Stimulated activated CD4-positive, alpha-beta T cell treated with anti-CD3 and anti-CD28 coated beads, Interleukin-2, amount 100 ng/mL, for 24 hours (primary cell): ENCODE data around the gene LIG3.
"Not testable (repeated sequence)": the region's sequence is repeated elsewhere in the genome, so short reads cannot be mapped to it uniquely, and the experiment has no call there.

ENCODE experiments used
- DNase-seq, 2 donors: peaks; one replicate each; pipeline ENCODE4 v3.0.0-alpha.2; 2020

The LIG3 gene

DNA sequence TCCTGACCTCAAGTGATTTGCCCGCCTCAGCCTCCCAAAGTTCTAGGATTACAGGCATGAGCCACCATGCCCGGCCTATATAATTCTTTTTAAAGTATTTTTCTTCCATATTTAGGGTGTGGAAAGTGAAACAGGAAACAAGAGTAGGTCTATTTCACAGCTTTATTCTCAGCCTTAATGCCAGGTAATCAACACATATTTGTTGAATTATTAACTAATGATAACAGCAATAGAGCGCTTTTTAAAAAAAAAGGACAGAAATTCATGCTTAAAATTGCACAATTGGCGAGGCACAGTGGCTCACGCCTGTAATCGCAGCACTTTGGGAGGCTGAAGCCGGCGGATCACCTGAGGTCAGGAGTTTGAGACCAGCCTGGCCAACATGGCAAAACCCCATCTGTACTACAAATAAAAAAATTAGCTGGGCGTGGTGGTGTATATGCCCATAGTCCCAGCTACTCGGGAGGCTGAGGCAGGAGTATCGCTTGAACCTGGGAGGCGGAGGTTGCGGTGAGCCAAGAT lies 65.2 kb downstream of the LIG3 start:
- DNase-seq, result not testable (repeated sequence)

- DNase-seq, result no peak
Observed at GRCh38 chr17:35046245-35046644, 65.9 kb downstream of the LIG3 start.

DNA sequence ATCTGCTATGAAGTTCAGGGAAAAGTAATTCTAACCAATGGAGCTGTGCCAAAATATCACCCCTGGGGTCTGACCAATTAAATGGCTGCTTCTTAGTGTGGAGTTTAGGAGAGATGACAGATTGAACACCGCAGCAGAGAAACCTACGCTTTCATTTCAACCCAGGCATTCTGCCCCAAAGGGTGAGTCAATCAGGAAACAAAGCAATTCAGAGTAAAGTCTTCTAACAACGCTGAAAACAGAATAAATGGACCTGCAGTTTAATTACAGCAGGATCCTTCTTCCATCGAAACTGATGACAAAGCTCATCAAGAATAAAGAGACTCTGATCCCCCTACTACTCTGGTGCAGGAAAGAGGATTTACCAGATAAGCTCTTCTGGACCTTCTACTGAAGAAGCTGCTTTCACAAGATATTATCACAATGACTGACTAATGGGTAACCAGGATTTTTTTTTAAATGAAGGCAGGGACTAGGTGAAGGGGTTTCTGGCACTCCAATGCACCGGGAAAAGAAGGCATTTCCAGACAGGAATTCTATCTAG lies 66.5 kb downstream of the LIG3 start:
- peak; percentile 41 to 65 for DNase-seq

DNA sequence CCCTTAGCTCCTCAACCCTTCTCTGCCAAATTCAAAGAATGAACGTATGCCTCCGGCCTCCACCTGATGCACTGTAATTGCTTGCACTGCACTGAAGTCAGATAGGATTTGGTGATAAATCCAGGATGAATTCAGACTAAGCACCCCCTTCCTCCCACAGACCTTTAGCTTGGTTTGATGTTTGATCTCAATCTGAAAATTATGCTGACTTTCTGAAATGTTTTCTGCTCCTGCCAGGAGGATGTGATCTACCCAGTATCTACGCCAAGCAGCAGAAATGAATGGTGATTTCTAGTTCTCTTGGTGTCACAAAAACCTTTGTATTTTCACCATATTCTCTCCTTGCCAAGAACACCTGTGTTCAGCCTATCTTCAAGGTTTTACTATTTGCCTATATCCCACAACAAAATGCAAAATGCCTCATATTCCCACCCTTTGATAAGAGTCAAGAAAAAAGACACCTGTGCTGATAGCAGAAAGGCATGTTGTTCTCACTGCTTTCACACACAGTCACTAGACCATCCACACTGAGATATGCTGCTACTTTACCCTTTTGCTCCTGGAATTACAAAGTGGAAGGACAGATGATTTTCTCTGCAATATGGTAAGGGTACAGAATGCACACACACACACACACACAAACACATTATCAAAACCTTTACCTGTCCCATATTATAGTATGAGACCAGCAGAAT lies 68.5 kb downstream of the LIG3 start:
- no peak for DNase-seq

DNA sequence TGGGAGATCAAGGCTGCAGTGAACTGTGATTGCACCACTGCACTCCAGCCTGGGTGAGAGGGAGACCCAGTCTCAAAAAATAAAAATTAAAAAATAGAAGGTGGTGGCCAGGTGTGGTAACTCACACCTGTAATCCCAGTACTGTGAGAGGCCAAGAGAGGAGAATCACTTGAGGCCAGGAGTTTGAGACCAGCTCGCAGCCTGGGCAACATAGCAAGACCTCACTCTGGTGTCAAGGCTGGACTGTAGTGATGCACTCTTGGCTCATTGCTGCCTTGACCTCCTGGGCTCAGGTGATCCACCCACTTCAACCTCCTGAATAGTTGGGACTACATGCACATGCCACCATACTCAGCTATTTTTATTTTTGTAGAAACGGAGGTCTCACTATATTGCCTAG lies 69.9 kb downstream of the LIG3 start:
- no peak for DNase-seq

DNA sequence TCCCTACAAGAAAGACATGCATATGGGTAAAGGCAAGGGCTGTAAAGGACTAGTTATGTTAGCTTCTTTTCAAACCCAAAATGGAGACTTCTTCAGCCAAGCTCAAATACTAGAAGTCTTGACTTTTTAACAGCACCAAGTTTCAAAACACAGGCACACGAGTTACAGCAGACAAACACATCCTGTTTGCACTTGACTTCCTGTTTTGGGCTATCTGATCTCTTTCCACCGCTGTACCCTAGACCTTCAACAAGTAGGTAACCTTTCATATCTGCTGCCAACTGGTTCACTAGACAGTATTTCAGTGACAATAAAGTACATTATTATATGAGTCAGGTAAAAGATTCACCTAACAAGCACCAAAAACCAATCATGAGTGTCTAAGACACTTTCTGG lies 70.9 kb downstream of the LIG3 start:
- peak in 1 of 2 donors; percentile 24 for DNase-seq

GRCh38 chr17:35051579-35052240 lies 71.4 kb downstream of the LIG3 start:
- no peak for DNase-seq

DNA sequence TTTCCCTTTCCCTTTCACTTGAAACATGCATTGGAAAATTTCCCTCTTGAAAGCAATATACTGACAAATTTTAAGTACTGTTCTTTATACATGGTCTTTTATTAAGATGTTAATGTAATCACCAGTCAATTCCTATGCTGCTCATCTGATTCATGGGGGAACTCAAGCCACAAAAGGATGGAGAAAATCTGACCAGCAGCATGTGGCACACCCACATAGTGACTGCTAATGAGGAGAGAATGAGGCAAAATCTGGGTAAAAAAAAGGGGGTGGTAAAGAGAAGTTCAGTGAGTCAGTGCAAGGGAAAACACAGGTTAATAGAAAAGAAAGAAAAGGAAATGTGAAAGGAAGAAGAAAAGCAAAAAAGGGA lies 71.9 kb downstream of the LIG3 start:
- no peak for DNase-seq

GRCh38 chr17:35052780-35053179 lies 72.5 kb downstream of the LIG3 start:
- DNase-seq, result no peak

DNA sequence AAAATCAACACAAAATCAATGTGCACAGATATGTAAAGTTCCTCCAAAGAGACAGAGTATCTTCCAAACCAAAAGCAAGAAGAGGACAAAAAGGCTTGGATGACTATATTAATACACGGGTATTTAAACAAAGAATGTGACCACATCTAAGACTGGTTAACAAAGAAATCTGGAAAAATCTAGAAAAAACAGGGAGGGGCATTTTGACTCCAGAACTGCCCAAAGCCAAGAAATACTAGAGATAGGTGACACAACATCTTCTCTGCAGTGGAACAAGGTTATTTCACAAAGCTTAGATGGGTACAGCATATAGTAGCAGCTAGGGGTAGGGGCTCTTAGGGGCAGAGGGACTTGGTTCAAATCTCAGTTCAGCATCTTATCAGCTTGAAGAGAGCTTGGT lies 72.9 kb downstream of the LIG3 start:
- no peak for DNase-seq

- DNase-seq, result no peak
Observed at GRCh38 chr17:35056013-35056412, 75.7 kb downstream of the LIG3 start.

DNA sequence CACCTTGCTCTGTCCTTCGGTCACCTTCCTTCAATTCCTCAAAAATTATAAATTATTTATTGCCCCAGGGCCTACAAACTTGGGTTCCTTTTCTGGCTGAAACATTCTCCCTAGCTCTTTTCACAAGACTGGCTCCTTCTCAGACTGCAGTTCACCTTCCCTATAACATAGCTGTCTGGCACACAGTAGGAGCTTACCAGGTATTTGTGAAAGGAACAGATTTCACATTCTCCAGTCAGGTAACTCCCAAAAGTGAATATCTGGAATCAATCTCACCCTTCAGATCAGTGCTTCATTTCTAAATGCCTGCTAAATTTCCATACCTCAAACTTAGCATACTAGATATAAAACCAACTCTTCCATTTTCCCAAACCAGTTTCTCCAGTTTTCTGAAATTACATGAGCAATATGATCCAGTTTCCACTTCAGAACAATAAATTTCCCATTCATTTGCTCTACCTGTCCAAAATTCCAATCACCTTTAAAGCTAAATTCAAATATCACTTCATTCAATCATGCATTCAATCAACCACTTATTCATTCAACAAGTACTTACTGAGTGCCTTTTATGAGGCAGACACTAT lies 77.1 kb downstream of the LIG3 start:
- no peak for DNase-seq
